NK-92 (cell line): Measurements from ENCODE around the gene SPTSSB.

Experiments
- DNase-seq: peaks from one replicate; lab custom pipeline; 2025; ENCODE audit not compliant: unreplicated experiment; lab: John Stamatoyannopoulos, UW

SPTSSB gene, protein sequence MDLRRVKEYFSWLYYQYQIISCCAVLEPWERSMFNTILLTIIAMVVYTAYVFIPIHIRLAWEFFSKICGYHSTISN

DNA sequence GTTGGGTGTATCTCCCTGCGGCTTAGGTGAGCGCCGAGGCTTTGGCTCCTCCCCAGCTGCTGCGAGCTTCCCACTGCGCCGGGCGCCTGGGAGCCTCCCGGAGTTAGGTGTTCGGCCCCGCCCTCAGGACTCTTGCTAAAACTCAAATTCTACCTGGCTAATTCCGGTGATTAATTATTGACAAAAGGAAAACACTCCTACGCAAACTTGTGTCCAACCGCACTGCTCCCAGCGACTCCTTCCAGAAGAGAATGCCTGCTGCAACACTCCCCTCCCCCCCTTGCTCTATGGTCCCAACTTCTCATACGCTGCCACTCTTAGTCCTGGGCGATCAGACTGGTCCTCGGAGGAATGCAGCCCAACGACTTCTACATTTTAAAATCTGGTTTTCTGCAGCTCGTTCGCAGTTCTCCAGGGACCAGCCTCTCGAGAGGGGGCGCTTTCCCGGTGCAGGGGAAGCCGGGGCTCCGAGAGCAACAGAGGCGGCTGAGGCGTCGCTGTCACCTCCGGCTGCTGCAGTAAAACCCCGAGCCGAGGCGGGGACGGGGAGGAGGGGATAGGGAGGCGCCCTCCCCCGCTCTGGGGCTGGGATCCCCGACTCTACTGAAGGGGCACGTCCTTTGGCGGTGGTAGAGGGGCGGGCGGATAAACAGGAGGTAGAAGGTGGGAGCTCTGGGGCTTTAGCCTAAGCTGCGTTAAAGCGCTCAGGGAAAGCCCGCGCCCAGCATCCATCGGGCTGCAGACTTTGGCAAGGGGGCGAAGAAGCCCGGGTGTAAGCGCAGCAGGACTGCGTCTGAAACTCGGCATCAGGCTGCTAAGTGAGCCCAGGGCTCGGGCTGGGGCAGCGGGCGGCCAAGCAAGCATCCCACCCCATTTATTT lies at the start of gene SPTSSB:
Gene SPTSSB (minus strand): TSS at position 77 of the 880 bp plus-strand sequence. CDS start 25,194 bp downstream, outside the sequence.
- DNase-seq: no peak

DNA sequence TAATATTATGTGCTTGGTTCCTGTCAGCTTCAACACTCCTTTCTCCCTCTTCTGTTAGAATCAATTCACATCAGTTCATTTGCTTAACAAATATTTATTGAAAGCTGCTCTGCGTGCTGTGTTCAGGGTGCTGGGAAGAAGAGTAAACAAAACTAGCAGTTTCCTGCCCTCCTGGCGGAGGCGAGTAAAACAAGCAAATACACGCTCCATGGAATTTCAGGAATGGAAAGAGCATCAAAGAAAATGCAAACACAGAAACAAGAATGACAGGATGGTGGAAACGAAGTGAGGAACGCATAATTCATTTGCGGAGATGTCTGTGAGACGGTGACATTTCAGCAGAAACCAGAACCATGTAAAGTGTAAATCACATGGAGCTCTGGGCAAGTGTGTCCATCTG lies 49.4 kb upstream of the SPTSSB start:
- DNase-seq: no peak

DNA sequence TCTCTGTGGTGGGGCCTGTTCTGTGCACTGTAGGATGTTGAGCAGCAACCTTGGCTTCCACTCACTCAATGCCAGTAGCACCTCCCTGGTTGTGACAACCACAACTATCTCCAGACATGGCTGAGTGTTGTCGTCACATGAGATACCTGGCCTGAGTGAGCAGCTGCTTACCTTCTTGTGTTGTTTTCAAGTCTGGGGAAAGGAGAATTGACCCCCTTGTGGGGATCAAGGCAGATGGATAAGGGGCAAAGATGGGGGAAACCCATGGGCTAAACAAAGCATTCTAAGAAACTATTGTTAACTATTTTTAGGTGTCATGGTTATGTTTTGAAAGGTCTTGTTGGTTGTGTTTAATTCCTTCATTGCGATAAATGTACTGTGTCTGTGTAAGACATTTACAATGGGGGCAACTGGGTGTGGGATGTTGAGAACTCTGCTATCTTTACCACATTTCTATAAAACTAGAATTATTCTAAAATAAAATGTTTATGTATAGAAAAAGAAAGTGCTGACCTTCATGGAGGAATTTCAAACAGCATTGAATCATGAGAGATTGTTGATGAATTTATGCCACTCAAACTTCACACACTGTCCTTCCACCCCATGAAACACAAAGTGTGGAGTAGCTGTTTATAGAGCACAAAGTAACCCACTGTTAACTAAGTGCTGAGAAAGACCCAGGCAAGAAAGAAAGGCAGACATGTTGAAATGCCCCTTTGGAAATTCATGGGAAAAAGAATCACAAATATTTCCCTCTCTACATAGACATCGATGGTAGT lies 48.4 kb upstream of the SPTSSB start:
- no peak for DNase-seq

DNA sequence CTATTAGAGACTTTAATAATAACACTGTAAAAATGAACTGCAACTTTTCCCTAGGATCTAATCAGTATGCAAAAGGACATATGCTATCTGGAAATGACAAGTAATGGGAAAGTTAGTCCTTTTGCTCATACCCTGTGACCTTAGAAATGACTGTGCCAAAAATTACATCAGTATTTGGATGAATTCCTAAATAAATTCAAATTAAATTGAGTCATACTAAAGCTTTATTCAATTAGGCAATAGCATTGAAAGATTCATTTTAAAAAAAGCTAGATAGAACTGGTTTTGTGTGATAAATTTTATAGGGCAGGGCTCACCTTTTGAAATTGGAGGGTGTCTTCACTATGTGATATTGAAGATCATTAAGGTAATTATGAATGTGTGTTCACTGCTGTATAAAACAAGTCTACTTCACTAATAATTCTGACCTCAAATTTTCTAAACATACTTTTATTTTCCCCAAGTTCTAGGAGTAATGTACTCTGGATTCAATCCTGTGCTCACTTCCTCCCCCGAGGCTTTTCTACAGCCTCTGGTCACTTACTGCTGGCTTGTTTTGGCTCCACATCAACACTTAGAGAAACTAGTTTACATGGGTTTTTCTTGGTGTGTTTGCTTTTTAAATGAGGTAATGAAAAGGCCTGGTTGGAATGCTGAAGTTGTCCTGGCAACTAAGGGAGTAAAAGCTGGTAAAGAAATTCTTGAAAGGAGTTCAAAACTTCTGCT lies 44.4 kb upstream of the SPTSSB start:
- DNase-seq: no peak

DNA sequence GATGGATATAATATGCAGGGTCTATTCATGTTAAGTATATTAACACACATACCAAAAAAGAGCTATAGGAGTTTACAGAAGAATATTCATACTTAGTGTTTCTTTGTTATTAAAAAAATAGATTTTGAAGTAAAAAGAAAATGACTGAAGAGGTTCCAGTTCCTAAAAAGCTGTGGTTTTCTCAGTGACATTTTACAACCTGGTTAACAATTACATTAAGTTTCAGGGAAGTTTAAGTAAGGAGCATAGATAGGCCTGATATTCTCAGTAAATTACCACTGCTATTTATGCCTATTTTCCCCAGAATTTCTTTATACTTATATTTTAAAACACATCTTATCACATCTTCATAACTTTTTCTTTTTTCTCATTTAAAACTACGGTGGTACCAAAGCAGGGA lies 43.6 kb upstream of the SPTSSB start:
- no peak for DNase-seq

DNA sequence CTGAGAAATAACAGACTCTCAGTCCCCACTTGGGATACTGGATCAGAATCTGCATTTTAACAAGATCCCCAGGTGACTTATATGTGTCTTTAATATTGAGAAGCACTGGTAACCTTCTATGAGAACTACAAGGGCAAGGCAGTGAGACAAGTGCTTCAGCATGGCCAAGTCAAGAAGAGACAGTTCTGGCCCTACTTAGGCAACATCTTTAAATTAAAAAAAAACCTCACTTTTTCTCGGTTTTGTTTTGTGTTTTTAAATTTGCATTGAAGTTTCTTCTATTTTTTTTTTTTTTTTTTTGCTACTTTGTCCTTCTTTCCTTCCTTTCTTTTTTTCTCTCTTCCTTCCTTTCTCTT lies 42.5 kb upstream of the SPTSSB start:
- no peak for DNase-seq

DNA sequence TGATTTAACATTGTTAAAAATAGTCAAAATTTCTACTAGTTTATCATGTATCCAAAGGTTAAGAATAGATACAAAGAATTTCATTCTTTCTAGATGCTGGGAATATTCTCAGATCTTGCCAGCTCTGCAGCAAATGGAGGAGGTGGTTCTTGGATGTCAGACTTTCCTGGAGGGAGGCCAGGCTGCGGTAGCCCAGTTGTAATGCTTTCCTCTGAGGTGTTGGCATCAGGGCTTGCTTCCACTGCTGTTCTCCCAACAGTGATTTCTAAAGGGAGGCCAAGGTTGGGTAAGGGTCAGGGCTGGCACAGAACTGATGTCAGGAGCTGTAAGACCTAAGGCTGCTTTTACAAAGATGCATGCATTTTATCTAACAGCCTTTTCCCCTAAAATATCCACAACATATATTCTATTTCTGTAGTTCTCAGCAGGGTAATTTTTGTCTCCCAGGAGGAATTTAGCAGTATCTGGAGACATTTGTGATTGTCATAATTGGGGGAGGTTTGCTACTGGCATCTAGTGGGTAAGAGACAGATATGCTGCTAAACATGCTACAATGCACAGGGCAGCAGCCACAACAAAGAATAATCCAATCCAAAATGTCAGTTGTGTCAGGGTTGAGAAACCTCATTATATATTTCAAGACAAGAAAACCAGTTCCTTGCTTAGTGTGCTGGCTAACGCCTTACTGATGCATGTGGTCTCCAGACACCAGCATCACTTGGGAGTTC lies 42.0 kb upstream of the SPTSSB start:
- DNase-seq: no peak

GRCh38 chr3:161412123-161412522 lies 40.8 kb upstream of the SPTSSB start:
- DNase-seq: no peak

GRCh38 chr3:161409858-161410257 lies 38.5 kb upstream of the SPTSSB start:
- no peak for DNase-seq

DNA sequence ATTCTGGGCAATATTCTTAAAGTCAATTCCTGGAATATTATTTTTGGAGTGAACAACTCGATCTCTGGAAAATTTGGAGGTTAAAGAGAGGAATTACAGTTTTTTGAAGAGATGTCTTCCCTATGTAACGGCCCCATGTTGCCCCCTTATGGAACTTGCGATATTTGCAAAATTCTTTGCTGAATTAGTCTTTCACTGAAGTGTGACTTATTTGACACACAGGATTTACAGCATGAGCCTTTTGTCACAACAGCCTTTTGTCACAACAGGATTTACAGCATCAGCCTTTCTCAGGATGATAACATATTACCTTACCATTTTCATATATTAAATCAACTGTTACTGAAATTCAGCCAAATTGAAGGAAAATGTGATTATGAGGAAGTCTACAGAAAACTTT lies 37.8 kb upstream of the SPTSSB start:
- DNase-seq: no peak

GRCh38 chr3:161406594-161407555 lies 35.6 kb upstream of the SPTSSB start:
- no peak for DNase-seq

GRCh38 chr3:161405836-161406235 lies 34.5 kb upstream of the SPTSSB start:
- DNase-seq: no peak

GRCh38 chr3:161405087-161405486 lies 33.8 kb upstream of the SPTSSB start:
- DNase-seq: no peak

DNA sequence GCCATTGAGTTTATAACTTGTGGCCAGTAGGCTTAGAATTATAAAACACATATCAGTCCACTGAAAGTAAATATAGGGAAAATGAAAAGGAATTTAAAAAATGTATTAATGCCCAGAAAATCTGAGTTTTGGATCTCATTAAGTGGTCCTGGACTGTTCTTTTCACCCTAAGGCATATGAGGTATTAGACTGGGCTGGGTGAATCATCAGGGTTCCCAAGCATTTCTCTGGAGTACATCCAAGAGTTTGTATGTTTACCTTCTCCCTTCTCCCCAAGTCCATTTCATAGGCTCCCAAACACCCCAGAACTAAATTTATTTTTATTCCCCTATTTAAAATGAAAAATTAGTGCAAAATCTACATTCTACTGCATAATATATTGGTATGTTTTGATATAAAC lies 31.9 kb upstream of the SPTSSB start:
- no peak for DNase-seq

DNA sequence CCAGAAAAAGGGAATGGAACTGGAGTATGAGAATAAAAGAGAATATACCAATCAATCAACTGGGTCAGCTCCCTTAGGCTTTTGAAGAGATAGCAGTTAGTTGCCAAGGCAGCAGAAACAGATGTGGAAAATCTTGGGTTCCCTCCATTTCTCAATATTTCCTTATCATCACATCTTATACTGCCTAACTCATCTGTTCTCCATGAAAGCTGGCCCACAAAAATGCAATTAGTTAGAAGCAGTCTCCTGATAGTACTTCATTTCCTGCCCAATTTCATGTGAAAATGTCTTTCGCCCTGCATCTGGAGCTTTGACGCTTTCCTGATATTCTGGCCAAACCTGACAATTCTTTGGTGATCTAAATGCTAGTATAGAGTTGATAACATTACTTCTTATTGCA lies 30.1 kb upstream of the SPTSSB start:
- DNase-seq: no peak

GRCh38 chr3:161400650-161401049 lies 29.3 kb upstream of the SPTSSB start:
- no peak for DNase-seq

- no peak for DNase-seq
These were observed 24.0 kb upstream of the SPTSSB start for GRCh38 chr3:161395115-161396012.

GRCh38 chr3:161393803-161394202 lies 22.5 kb upstream of the SPTSSB start:
- no peak for DNase-seq

GRCh38 chr3:161393310-161393709 lies 22.0 kb upstream of the SPTSSB start:
- no peak for DNase-seq
